ENCODE data around the gene EPHB3.

The EPHB3 gene

DNA sequence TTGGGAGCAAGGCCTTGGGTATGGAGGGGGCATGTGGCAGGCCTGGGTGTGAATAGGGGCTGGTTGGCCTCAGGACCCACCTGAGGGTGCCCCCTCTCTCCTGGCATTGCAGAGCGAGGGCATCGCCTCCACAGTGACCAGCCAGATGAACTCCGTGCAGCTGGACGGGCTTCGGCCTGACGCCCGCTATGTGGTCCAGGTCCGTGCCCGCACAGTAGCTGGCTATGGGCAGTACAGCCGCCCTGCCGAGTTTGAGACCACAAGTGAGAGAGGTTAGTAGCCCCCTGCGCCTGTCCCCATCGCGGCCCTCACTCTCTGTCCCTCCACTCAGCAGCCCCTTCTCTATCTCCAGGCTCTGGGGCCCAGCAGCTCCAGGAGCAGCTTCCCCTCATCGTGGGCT lies 16.0 kb downstream of the EPHB3 start:
- TF ChIP-seq, protein P1, sequence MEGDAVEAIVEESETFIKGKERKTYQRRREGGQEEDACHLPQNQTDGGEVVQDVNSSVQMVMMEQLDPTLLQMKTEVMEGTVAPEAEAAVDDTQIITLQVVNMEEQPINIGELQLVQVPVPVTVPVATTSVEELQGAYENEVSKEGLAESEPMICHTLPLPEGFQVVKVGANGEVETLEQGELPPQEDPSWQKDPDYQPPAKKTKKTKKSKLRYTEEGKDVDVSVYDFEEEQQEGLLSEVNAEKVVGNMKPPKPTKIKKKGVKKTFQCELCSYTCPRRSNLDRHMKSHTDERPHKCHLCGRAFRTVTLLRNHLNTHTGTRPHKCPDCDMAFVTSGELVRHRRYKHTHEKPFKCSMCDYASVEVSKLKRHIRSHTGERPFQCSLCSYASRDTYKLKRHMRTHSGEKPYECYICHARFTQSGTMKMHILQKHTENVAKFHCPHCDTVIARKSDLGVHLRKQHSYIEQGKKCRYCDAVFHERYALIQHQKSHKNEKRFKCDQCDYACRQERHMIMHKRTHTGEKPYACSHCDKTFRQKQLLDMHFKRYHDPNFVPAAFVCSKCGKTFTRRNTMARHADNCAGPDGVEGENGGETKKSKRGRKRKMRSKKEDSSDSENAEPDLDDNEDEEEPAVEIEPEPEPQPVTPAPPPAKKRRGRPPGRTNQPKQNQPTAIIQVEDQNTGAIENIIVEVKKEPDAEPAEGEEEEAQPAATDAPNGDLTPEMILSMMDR (IDR thresholded peaks at IDR 0.05) = no peak
- no peak overlapping the region for H3K27ac ChIP-seq
- DNase-seq (ENCODE audit: low spot score) = no peak

DNA sequence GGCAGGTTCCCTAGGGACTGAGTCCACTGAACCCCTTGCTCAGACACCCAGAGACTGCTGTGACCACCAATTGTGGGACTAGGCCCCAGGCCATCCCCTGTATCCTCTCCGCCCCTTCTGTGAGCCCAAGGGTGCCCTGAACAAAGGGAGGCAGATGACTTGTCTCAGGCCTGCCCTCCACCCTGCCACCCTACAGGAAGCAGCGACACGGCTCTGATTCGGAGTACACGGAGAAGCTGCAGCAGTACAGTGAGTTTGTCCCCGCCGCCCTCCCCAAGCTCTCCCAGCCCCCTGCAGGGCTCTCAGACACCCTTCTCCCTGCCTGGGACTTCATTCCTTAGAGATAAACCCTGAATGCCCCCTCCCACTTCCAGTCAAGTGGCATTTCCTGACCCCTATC lies 16.6 kb downstream of the EPHB3 start:
- Histone ChIP-seq H3K27ac (no peak overlapping the region), H3K4me3 (no peak overlapping the region)
- no peak for DNase-seq (ENCODE audit: low spot score)
- TF ChIP-seq, protein P1 (IDR thresholded peaks at IDR 0.05) = no peak

More for the DNA sequence above, 16.0 kb downstream of the EPHB3 start:
- no peak overlapping the region for H3K4me3 ChIP-seq

DNA sequence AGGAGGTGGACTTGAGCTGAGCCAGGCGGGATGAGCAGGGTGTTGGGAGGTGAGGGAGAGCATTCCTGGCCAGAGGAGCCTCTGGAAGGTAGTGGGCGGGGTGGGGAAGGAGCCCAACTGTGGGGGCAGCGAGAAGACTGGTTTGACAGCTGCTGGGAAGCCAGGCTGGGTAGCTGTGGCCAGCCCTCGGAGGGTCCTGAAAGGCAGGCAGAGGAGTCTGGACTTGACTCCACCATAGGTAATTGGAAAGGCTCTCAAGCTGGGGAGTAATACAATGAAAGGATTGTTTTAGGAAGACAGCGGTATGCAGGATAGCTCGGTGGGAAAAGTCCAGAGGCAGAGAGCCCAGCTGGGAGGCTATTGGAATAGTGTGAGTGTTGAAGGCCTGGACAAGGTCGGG lies 17.2 kb downstream of the EPHB3 start:
- TF ChIP-seq, protein P1 (IDR thresholded peaks at IDR 0.05) = no peak
- Histone ChIP-seq H3K4me3 (no peak overlapping the region), H3K27ac (no peak overlapping the region)
- no peak for DNase-seq (ENCODE audit: low spot score)

DNA sequence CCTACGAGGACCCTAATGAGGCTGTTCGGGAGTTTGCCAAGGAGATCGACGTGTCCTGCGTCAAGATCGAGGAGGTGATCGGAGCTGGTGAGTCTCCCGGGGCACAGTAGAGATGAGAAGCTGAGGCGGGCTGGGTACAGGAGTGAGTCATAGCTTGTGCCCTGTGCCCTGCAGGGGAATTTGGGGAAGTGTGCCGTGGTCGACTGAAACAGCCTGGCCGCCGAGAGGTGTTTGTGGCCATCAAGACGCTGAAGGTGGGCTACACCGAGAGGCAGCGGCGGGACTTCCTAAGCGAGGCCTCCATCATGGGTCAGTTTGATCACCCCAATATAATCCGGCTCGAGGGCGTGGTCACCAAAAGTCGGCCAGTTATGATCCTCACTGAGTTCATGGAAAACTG lies 17.9 kb downstream of the EPHB3 start:
- Histone ChIP-seq H3K4me3 (no peak overlapping the region), H3K27ac (no peak overlapping the region)
- no peak for DNase-seq (ENCODE audit: low spot score)
- TF ChIP-seq, protein P1 (IDR thresholded peaks at IDR 0.05) = no peak

DNA sequence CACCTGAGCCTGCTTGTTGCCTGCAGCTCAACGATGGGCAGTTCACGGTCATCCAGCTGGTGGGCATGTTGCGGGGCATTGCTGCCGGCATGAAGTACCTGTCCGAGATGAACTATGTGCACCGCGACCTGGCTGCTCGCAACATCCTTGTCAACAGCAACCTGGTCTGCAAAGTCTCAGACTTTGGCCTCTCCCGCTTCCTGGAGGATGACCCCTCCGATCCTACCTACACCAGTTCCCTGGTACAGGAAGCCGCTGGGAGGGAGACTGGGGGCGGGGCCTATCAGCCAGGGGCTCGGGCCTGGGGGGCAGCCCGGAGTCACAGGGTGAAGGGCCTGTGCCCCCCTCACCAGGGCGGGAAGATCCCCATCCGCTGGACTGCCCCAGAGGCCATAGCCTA lies 18.8 kb downstream of the EPHB3 start:
- TF ChIP-seq, protein P1 (IDR thresholded peaks at IDR 0.05) = no peak
- H3K4me3 ChIP-seq = no peak overlapping the region
- no peak overlapping the region for H3K27ac ChIP-seq
- DNase-seq (ENCODE audit: low spot score) = no peak

DNA sequence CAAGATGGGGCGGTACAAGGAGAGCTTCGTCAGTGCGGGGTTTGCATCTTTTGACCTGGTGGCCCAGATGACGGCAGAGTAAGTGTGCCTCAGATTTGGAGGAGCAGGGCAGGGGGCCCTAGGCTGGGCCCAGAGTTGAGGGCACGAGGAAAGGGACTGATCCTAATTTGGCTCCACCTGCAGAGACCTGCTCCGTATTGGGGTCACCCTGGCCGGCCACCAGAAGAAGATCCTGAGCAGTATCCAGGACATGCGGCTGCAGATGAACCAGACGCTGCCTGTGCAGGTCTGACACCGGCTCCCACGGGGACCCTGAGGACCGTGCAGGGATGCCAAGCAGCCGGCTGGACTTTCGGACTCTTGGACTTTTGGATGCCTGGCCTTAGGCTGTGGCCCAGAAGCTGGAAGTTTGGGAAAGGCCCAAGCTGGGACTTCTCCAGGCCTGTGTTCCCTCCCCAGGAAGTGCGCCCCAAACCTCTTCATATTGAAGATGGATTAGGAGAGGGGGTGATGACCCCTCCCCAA lies 19.8 kb downstream of the EPHB3 start:
- TF ChIP-seq, protein P1 (IDR thresholded peaks at IDR 0.05) = no peak
- DNase-seq (ENCODE audit: low spot score) = no peak
- Histone ChIP-seq H3K4me3 (no peak overlapping the region), H3K27ac (no peak overlapping the region)

DNA sequence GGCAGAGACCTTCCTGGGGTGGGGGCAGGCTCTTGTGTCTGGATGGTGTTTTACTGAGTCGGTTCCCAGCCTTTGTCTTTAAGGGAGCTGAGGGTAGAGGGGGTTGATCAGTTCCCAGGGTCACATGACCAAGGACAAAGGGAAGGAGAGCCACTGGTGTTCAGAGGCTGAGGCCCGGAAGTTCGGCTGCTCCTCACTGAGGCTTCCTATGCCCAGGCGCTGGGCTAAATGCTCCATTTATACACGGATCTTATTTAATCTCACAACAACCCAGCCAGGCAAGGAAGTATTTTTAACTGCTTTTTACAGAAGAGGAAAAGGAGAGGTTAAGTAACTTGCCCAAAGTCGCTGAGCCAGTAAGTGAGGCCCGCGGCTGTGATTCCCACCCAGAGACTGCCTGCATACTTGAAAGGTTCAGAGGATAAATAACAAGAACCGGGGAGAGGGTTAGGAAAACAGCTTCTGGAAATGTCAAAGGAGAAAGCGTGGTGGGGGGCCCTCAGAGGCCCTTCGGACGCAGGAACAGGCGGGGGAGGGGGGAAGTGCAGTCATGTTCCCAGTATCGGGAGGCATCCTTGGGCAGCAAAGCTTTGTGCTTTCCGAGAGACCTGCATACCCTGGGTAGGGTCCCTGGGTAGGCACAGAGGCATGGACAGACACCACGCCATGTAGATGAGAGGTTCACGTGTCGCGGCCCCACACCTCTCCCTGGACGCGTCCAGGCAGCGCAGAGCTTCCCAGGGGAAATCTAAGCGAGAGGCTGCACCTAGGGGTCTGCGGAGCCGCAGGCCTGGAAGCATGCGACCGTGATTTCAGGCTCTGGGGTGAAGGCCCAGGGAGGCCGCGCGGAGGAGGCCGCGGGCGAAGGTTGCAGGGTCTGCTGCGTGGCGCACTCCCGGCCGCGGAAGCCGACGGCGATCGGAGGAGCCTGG lies 21.3 kb downstream of the EPHB3 start:
- TF ChIP-seq, protein P1 (IDR thresholded peaks at IDR 0.05) = no peak
- H3K27ac ChIP-seq = peak overlapping the region; percentile 65 to 87
- no peak for DNase-seq (ENCODE audit: low spot score)
- H3K4me3 ChIP-seq = peak overlapping the region; percentile 76

All from coronary artery (tissue), 2 donors.